NCI-H187 (cell line): ENCODE data around the gene HGS.

Experiments used
- DNase-seq, 2 experiments: peaks; one replicate each; lab custom pipeline; 2025; lab: John Stamatoyannopoulos, UW

The HGS gene

DNA sequence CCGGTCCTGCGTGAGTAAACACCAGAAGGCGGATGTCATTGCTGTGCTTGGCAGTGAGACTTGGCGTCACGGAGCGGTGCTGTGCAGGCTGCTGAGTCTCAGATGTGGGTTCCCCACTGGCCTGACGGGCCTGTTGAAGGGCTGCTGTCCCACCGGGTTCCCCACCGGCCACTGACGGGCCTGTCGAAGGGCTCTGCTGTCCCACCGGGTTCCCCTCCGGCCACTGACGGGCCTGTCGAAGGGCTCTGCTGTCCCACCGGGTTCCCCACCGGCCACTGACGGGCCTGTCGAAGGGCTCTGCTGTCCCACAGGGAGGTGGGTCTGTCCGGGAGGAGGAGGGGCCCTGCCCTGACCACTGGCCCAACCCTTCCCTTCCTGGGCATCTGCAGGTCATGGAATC lies 2.8 kb downstream of the HGS start:
- no peak for DNase-seq

DNA sequence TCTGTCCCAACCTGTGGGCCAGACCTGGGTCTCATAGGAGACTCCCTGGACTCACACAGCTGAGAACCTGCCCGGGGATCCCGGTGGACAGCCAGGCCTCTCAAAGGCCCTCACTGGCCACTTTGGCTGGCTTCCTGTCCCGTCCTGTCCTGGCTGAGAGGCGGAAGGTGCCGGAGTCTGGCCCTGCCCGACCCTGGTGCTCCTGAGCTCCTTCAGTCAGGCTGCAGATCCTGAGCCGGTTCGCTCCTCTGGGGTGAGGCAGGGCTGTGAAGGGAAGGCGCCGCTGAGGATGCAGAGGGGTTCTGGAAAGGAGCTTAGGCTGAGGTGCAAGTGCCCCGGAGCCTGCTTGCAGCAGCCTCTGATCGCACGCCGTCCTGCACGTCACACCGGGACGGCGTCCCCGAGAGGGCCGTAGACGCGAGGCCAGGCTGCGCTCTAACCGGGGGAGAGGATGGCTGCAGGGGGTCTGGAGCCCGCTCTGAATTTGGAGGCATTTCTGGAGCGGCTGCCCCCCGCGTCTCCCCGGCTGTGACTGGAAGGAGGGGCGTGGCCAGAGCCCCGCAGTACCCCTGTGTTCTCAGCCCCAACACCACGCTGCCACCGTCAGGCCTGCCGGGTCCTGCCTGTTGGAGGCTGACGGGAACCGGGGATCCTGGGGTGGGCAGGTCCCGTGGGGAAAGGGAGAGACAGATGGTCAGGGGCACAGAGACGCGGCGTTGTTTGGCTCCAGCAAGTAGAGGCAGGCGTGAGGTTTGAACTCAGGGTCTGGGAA lies 4.1 kb downstream of the HGS start:
- no peak for DNase-seq

DNA sequence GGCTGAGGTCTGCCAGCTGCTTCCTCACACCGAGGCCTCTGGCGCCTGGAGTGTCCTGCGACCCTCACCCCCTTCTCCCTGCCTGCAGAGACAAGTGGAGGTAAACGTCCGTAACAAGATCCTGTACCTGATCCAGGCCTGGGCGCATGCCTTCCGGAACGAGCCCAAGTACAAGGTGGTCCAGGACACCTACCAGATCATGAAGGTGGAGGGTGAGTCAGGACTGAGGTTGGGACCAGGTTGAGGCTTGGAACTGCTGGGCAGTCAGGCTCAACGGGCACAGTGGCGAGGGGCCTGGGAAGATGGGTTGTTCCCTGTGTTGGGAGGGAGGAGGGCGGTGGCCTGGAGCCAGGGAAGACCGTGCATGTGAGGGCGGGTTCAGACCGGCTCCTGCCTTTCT lies 4.8 kb downstream of the HGS start:
- DNase-seq: no peak

DNA sequence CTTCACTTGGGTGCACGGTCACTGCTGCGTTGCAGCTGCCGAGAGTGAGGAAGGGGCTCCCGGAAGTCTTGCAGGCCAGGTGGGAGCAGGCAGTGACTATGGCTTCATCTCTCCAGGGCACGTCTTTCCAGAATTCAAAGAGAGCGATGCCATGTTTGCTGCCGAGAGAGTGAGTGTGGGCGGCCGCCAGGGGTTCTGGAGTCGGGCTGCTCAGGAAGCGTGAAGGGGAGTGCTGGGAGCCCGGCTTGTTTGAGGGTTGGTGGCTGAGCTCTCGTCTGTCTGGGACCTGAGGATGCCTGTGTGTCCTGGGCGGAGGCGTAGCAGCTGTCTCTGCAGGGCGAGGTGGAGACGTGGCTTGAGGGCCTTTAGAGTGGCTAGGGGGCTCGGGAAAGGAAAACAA lies 6.3 kb downstream of the HGS start:
- DNase-seq: no peak

DNA sequence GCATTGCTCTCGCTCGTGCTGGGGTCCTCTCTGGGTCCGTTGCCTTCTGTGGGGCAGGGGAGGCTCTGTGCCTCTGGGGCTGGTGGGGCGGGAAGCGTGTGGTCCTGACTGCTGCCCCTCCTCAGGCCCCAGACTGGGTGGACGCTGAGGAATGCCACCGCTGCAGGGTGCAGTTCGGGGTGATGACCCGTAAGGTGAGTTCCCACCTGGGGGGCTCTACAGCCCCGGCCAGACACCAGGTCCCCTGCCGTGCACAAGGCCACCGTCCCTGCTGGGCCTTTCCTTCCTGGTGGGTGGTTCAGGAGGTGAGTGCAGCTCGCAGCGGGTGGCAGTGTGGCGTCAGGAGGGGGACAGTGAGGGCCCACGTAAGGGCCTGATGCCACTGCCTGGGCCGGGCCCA lies 6.7 kb downstream of the HGS start:
- no peak for DNase-seq

DNA sequence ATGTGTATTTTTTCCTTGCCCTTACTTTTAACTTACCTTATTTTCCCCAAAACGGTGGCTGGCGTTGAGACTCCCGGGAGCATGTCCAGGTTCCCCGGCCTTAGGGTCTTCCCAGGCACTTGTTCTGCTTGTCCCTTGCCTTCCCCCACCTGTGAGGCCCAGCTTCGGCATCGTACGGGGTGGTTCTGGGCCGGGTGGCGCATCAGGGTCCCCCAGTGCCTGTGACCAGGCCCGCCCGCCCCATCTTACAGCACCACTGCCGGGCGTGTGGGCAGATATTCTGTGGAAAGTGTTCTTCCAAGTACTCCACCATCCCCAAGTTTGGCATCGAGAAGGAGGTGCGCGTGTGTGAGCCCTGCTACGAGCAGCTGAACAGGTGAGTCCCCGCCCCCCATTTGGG lies 7.4 kb downstream of the HGS start:
- no peak for DNase-seq

DNA sequence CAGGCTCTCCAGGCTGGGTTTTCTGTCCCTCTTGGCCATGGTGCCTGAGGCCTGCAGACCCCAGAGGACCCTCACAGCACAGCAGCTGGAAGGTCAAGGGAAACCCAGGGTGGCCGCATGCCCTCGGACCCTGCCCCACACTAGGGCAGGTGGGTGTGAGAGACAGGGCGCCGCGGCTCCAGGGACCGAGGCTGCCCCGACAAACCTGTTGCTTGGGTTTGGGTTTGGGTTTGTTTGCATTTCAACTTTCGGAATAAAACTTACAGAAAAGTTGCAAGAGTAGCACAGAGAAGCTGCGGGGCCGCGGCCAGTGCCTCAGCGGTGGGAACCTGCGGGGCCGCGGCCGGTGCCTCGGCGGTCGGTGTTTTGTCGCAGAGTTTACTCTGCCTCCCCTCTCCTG lies 7.8 kb downstream of the HGS start:
- no peak for DNase-seq

DNA sequence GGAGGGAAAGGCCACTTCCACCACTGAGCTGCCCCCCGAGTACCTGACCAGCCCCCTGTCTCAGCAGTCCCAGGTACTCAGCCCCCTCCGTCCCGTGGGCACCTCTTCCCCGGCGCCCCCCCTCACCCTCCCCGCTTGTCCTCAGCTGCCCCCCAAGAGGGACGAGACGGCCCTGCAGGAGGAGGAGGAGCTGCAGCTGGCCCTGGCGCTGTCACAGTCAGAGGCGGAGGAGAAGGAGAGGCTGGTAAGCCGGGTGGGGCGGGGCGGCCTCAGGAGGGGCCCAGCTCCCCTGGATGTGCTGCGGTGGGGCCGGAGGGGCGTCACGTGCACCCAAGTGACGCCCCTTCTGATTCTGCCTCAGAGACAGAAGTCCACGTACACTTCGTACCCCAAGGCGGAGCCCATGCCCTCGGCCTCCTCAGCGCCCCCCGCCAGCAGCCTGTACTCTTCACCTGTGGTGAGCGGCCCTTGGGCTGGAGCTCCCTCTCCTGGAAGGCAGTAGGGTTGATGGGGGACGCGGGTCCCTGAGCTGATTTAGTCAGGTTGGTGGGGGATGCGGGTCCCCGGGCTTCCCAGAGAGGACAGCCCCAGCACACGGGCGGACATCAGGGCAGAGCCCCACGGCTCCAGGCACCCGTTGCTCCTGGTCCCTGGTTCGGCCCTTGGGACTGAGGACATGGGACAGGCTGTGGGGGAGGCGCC lies 9.8 kb downstream of the HGS start:
- DNase-seq: no peak

DNA sequence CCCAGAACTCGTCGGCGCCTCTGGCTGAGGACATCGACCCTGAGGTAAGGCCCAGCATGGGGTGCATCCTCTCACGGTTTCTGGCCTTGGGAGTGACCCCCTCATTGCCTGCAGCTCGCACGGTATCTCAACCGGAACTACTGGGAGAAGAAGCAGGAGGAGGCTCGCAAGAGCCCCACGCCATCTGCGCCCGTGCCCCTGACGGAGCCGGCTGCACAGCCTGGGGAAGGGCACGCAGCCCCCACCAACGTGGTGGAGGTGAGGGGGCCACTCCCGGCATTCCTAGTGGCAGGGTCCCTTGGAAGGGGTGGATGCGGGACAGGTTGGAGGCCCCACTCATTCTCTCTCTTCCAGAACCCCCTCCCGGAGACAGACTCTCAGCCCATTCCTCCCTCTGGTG lies 11.0 kb downstream of the HGS start:
- DNase-seq: no peak

DNA sequence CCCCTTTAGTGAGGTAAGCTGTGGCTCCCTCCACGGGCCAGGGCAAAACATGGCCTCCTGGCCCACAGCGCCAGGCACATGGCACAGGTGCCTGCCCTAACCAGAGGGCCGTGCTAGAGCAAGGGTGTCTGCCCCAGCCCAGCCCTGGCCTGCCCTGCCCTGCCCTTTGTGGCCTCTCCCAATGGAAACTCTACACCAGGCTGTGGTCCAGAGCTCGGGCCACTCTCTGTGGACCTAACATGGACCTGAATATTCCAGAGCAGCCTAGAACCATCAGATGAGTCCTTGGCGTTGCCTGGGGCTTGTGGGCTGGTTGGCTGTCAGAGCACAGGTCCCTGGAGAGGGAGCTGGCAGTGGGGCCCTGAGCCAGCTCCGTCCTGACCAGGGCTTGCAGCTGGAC lies 11.4 kb downstream of the HGS start:
- DNase-seq: no peak

DNA sequence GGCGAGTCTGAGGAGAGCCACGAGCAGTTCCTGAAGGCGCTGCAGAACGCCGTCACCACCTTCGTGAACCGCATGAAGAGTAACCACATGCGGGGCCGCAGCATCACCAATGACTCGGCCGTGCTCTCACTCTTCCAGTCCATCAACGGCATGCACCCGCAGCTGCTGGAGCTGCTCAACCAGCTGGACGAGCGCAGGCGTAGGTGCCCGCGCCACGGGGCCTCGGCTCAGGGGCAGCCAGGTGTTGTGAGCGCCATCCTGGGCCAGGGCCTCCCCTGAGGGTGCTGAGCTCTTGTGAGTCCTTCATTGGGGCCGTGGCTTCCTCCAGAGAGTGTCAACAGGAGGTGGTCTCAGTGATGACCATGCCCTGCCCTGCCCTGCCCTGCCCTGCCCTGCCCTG lies 12.0 kb downstream of the HGS start:
- DNase-seq: no peak

DNA sequence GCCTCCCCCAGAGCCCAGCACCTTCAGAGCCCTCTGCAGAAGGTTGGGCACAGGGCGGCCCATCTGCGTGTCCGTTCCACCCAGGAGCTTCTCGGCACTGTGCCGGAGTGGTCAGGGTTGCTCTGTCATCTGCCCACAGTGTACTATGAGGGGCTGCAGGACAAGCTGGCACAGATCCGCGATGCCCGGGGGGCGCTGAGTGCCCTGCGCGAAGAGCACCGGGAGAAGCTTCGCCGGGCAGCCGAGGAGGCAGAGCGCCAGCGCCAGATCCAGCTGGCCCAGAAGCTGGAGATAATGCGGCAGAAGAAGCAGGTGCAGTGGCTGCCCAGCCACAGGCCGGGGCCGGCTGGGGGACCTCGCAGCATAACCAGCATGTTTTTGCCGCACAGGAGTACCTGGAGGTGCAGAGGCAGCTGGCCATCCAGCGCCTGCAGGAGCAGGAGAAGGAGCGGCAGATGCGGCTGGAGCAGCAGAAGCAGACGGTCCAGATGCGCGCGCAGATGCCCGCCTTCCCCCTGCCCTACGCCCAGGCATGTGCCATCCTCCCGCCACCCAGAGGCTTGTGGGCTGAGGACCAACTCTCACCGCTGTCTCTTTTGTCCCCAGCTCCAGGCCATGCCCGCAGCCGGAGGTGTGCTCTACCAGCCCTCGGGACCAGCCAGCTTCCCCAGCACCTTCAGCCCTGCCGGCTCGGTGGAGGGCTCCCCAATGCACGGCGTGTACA lies 12.6 kb downstream of the HGS start:
- DNase-seq: no peak

DNA sequence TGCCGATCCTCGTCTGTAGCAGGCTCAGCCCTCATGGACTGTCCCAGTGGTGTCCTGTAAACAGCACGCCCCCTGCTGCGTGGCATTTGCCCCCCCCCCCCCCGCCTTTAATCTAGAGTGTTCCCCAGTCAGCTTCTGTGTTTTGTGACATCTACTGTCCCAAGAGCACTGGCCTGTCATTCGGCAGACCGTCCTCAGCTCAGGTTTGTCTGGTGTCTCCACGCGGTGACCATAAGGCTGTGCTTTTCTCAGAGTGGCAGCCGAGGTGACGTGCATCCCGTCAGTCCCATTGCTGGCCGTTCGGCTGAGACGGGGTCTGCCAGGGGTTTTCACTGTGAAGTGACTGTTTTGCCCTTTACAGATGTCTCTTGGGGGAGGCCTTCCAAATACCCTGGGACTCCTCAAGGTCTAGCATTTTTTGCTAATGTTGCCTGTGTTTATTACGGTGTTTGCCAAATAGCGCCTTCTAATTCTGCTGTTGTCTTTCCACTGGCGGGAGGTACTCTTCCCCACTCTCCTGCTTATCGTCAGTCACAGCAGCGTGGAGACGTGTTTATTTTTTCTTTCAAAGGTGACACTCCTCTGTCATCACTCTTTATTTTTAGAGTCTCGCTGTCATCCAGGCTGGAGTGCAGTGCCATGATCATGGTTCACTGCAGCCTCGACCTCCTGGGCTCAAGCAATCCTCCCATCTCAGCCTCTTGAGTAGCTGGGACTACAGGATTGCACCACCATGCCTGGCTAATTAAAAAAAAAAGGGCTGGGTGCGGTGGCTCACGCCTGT lies 13.6 kb downstream of the HGS start:
- no peak for DNase-seq

DNA sequence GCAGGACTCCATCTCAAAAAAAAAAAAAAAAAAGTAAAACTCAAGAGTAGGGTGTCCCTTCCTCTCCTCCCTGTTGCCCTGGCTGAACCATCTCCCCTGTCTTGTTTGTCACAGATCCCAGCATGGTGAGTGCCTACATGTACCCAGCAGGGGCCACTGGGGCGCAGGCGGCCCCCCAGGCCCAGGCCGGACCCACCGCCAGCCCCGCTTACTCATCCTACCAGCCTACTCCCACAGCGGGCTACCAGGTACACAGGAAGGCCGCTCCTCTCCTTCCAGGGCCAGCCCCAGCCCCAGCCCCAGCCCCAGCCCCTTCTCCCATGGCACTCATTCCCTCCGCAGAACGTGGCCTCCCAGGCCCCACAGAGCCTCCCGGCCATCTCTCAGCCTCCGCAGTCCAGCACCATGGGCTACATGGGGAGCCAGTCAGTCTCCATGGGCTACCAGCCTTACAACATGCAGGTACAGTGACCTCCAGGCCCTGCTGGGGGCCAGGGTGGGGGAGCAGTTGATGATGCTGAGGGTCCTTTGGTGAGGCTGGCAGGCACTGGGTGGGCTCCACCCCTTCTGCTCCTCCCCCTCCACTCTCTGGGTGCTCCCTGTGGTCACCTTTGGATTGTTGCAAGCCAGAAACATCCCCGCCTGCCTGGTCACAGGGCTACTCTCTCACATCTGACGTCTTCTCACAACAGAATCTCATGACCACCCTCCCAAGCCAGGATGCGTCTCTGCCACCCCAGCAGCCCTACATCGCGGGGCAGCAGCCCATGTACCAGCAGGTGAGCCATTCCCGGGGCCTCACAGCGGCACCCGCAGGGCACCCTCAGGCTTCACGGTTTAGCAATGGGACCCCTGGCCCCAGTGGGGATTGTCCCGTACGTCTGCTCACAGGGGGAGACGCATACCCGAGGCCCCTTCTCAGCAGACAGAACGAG lies 16.8 kb downstream of the HGS start:
- no peak for DNase-seq

DNA sequence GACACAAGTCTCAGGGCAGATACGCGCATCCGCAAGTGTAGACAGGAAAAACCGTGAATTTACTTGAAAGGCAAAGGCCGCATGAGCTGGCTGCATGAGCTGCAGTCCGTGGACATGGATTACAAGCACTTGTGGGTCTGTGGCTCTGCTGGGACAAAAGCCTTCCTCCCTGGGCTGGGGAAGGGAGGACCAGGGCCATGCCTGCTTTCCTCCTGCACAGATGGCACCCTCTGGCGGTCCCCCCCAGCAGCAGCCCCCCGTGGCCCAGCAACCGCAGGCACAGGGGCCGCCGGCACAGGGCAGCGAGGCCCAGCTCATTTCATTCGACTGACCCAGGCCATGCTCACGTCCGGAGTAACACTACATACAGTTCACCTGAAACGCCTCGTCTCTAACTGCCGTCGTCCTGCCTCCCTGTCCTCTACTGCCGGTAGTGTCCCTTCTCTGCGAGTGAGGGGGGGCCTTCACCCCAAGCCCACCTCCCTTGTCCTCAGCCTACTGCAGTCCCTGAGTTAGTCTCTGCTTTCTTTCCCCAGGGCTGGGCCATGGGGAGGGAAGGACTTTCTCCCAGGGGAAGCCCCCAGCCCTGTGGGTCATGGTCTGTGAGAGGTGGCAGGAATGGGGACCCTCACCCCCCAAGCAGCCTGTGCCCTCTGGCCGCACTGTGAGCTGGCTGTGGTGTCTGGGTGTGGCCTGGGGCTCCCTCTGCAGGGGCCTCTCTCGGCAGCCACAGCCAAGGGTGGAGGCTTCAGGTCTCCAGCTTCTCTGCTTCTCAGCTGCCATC lies 17.7 kb downstream of the HGS start:
- no peak for DNase-seq

DNA sequence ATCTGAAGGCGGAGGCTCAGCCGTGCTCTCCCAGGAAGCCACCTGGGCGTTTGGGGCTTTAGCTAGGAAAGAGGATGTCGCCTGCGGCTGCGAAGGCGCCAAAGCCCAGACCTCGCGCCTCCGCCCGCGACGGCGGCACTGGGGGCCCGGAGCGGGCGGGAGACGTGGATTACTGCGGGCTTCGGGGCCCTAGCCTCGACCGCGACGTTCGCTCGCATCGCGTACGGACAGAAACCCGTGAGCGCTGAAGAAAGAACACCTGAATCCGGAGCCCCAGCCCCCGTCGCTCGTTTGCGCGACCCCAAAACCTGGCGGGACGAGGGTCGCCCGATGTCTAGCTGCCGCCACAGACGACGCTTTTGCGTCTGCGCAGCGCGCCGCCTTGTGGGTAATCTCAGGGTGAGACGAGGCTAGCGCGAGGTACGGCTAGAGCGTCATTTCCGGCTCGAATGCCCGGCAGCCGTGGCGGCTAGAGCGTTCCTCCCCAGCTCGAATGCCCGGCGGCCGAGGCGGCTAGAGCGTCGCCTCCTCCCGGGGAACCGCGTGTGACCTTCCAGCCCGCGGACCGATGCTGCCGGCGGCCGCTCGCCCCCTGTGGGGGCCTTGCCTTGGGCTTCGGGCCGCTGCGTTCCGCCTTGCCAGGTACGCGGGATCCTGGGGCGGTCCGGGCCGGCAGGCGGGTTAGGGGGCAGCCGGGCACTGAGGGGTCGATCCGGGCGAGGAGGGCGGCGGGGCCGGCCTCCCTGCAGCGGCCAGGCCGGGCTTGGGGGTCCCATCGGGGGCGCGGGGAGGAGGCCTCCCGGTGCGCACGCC lies 19.3 kb downstream of the HGS start, which contains the start of gene MRPL12:
Gene MRPL12 (plus strand): TSS at position 434 of the 813 bp plus-strand sequence. CDS start 135 bp downstream, at position 569.
- DNase-seq: peak; percentile 74 to 90

DNA sequence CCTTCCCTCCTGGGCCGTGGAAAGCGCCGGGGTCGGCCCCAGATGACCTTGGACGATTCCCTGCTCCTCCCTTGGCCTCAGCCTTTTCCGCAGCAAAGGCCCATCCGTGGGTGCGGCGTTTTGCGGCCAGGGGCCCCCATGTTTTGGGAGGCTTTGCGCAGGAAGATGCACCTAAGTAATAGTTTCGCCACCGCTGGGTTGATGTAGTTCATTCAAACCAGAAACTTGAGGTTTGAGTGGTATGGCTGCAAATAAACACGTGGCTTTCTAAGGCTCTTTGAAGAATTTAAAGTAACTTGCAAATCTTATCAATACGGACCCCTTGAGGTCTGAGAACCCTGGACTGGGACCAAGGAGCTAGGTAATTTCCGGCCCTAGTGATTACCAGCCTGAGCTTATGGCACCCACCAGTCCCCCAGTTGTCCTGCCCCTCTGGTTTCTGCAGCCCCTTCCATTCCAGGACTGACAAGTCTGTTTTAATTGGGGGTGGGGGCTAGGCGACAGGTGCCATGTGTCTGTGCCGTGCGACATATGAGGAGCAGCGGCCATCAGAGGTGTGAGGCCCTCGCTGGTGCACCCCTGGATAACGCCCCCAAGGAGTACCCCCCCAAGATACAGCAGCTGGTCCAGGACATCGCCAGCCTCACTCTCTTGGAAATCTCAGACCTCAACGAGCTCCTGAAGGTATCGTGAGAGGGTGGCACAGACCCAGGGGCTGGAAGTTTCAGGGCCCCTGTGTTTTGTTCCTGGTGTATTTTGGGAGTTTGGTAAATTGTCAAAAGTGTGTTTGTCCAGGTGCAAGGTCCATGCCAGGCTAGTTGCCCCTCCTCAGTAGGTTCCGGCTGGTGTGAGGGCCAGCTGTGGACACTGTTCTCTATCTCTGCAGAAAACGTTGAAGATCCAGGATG lies 20.2 kb downstream of the HGS start:
- no peak for DNase-seq

DNA sequence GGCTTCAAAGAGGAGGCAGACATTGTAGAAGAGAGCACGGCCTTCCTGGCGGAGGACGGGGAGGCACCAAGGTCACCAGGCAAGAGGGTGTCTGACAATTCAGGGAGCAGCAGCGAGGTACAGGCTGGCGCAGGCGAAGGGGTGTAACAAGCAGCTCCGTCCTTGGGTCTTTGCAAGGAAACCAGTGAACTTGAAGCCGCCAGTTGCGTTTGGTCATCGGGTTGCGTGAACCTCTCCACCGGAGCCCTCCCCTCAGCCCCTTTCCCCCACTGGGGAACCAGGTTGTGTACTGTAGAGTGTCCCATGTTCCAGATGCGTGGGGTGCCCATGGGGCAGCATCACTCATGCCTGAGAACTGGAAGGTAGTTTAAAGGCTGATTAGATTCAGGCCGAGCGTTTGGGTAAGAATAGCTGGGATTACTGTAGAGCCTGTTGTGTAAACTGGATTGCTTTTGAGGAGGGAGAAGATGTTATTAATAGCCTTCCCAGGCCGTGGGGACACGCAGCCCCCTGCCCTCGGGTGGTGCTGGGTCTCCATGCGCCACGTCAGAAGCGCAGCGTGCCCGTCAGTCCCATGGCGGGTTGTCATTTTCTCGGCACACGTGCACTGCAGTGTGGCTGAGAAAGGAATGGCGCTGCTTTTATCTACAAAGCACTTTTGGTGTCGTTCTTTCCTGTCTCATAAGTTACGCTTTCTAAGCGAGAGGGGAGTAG lies 21.9 kb downstream of the HGS start:
- DNase-seq: no peak
